DND-41 (cell line): ENCODE measurements around the gene NMT2.

ENCODE experiments used
- ATAC-seq: fragments of 200-7000 bp; cut with Tn5 transposase; 3 replicates; pipeline ENCODE4 v1.9.1; 2021; ENCODE audit warnings: low read depth; ENCODE audit not compliant: insufficient read depth
- DNase-seq: peaks from one replicate; pipeline ENCODE4 v3.0.0-alpha.2; 2020
- H2AFZ ChIP-seq: 2 replicates; pipeline ENCODE4 v1.6.0; 2012; ENCODE audit warnings: low read depth, low read length
- H3K27ac ChIP-seq: 2 replicates; pipeline ENCODE4 v1.5.1; 2012; ENCODE audit warnings: low read length, inconsistent platforms
- H3K27me3 ChIP-seq: fragments of 200-600 bp; sonication (generic); 2 replicates; pipeline ENCODE4 v1.6.0; 2012; ENCODE audit warnings: low read length, mild to moderate bottlenecking, inconsistent platforms; ENCODE audit not compliant: insufficient read depth, poor library complexity
- H3K36me3 ChIP-seq: 2 replicates; pipeline ENCODE4 v1.5.1; 2012; ENCODE audit warnings: low read length, inconsistent platforms; ENCODE audit not compliant: insufficient read depth
- H3K4me1 ChIP-seq: 2 replicates; pipeline ENCODE4 v1.5.1; 2012; ENCODE audit warnings: mild to moderate bottlenecking, low read length; ENCODE audit not compliant: insufficient read depth
- H3K4me2 ChIP-seq: 2 replicates; pipeline ENCODE4 v1.6.0; 2012; ENCODE audit warnings: mild to moderate bottlenecking, moderate library complexity, low read length, inconsistent platforms; ENCODE audit not compliant: insufficient read depth
- H3K4me3 ChIP-seq, 2 experiments: fragments of 200-600 bp in 1 of 2; shearing (Covaris generic) in 1 of 2; 2 replicates each; pipeline ENCODE4 v1.5.1; 2012 to 2016; ENCODE audit warnings: inconsistent platforms in 2 of 2, low read length in 2 of 2, mild to moderate bottlenecking in 2 of 2, low read depth in 1 of 2, moderate library complexity in 1 of 2
- H3K79me2 ChIP-seq: 2 replicates; pipeline ENCODE4 v1.6.0; 2012; ENCODE audit warnings: low read length, inconsistent platforms; ENCODE audit not compliant: insufficient read depth
- H3K9ac ChIP-seq: 2 replicates; pipeline ENCODE4 v1.6.0; 2012; ENCODE audit warnings: low read depth, mild to moderate bottlenecking, inconsistent platforms, low read length, moderate library complexity
- H3K9me3 ChIP-seq: 2 replicates; pipeline ENCODE4 v1.5.1; 2012; ENCODE audit warnings: low read length, moderate library complexity, mild to moderate bottlenecking, inconsistent platforms; ENCODE audit not compliant: insufficient read depth, severe bottlenecking
- H4K20me1 ChIP-seq: 2 replicates; pipeline ENCODE4 v1.6.0; 2012; ENCODE audit warnings: low read length; ENCODE audit not compliant: insufficient read depth
- CTCF ChIP-seq: IDR thresholded peaks from 2 replicates; pipeline ENCODE4 v1.5.1; 2012; ENCODE audit warnings: borderline replicate concordance, low read length, moderate library complexity, mild to moderate bottlenecking; ENCODE audit not compliant: poor library complexity, severe bottlenecking; ENCODE audit errors: extremely low read depth
- EZH2 ChIP-seq: IDR thresholded peaks from 3 replicates; pipeline ENCODE4 v1.6.1; 2012; ENCODE audit warnings: borderline replicate concordance, low read depth, mild to moderate bottlenecking, moderate library complexity, low read length, inconsistent platforms; ENCODE audit not compliant: severe bottlenecking

The NMT2 gene

GRCh38 chr10:15167411-15168290 lies 842 bp downstream of the NMT2 start:
- peak; percentile 60 for DNase-seq
- ATAC-seq: peak; percentile 49

GRCh38 chr10:15166325-15166724 lies 2.2 kb downstream of the NMT2 start:
- no peak overlapping the region for H2AFZ ChIP-seq
- no peaks in the 10 kb centered on the region; the same call in 1 of the 2 replicates for H3K36me3 ChIP-seq
- H3K4me1 ChIP-seq: peaks cover 43% of the 10 kb centered on the region
- ATAC-seq: no peak
- peak overlapping the region; percentile 74 for H3K4me2 ChIP-seq
- no peaks in the 10 kb centered on the region for H3K9me3 ChIP-seq
- no peaks in the 10 kb centered on the region for H3K27me3 ChIP-seq
- 0 out of 4 replicates have a peak overlapping the region, but pooled peaks of 1 of the 2 experiments have one; percentile 94 for H3K4me3 ChIP-seq
- no peak for TF ChIP-seq EZH2
- no peak for TF ChIP-seq CTCF
- H3K79me2 ChIP-seq: peaks cover 61% of the 10 kb centered on the region
- peaks cover 12% of the 10 kb centered on the region; the same call in 1 of the 2 replicates for H4K20me1 ChIP-seq
- no peak for DNase-seq
- H3K9ac ChIP-seq: peak overlapping the region; percentile 80; the same call in 1 of the 2 replicates
- no peak overlapping the region for H3K27ac ChIP-seq

More at GRCh38 chr10:15167411-15168290, 842 bp downstream of the NMT2 start:
- H3K27me3 ChIP-seq: no peaks in the 10 kb centered on the region
- peak overlapping the region; percentile 74 for H3K4me2 ChIP-seq
- peak overlapping the region; percentile 80 for H3K9ac ChIP-seq
- H3K79me2 ChIP-seq: peaks cover 49% of the 10 kb centered on the region
- TF ChIP-seq EZH2 (no peak), CTCF (peak; percentile 56)
- no peaks in the 10 kb centered on the region for H3K9me3 ChIP-seq
- H3K36me3 ChIP-seq: no peaks in the 10 kb centered on the region; the same call in 1 of the 2 replicates
- peak overlapping the region; percentile 60 for H3K27ac ChIP-seq
- H4K20me1 ChIP-seq: peaks cover 12% of the 10 kb centered on the region; the same call in 1 of the 2 replicates
- peaks cover 57% of the 10 kb centered on the region for H3K4me1 ChIP-seq
- peak overlapping the region; percentile 82 for H2AFZ ChIP-seq
- peak overlapping the region; percentile 71 to 94 for H3K4me3 ChIP-seq

GRCh38 chr10:15163253-15163828 lies 5.2 kb downstream of the NMT2 start:
- no peak for TF ChIP-seq CTCF
- no peak for TF ChIP-seq EZH2
- H3K36me3 ChIP-seq: peaks cover 6% of the 10 kb centered on the region; the same call in 1 of the 2 replicates

More at GRCh38 chr10:15163253-15163828, 5.2 kb downstream of the NMT2 start:
- Histone ChIP-seq H3K9me3 (no peaks in the 10 kb centered on the region), H3K27me3 (no peaks in the 10 kb centered on the region), H3K4me1 (peaks cover 19% of the 10 kb centered on the region), H3K27ac (no peak overlapping the region), H2AFZ (no peak overlapping the region), H3K4me2 (no peak overlapping the region), H3K4me3 (no peak overlapping the region), H3K79me2 (peaks cover 87% of the 10 kb centered on the region), H3K9ac (no peak overlapping the region), H4K20me1 (peaks cover 28% of the 10 kb centered on the region)
- DNase-seq: no peak
- ATAC-seq: no peak
